SK-N-SH (cell line): Measurements from ENCODE around the gene DNAH10. TPM values are rescaled to one million over a fixed set of nuclear protein-coding genes. Genes with fewer than 3 reads are reported as not detected.

Experiments
- CTCF ChIA-PET: fragments of 300-600, 350-600 bp; formaldehyde crosslinking; extraction: SDS; loops from one replicate; lab custom pipeline; 2021; lab: Yijun Ruan, JAX
- POLR2A ChIA-PET: fragments of 350-600 bp; sonication (Branson Sonifier 250); formaldehyde crosslinking; extraction: SDS; loops from one replicate; lab custom pipeline; 2020; ENCODE audit warnings: antibody characterized with exemption, inconsistent platforms; lab: Yijun Ruan, JAX
- DNase-seq: peaks from one replicate; pipeline ENCODE4 v3.0.0; 2012
- H2AFZ ChIP-seq: fragments of 200-600 bp; sonication (generic); 2 replicates; pipeline ENCODE4 v1.8.1; 2016; ENCODE audit warnings: antibody characterized with exemption, mild to moderate bottlenecking, low read depth
- H3F3A ChIP-seq: fragments of 200-600 bp; sonication (generic); replicated peaks from 2 replicates; pipeline ENCODE3; 2016; ENCODE audit warnings: antibody characterized with exemption, mild to moderate bottlenecking; ENCODE audit not compliant: insufficient read depth
- H3K27ac ChIP-seq, 2 experiments: fragments of 200-500 bp in 1 of 2; fragments of 200-600 bp in 1 of 2; sonication (Bioruptor generic) in 1 of 2; sonication (generic), shearing (Covaris generic) in 1 of 2; 2 replicates each; pipeline versions ENCODE4 v1.5.1 to v1.6.1; 2014 to 2016; ENCODE audit warnings: low read depth in 2 of 2, inconsistent platforms in 1 of 2, low read length in 1 of 2, mild to moderate bottlenecking in 1 of 2, mixed read lengths in 1 of 2
- H3K27me3 ChIP-seq: fragments of 200-600 bp; sonication (generic), shearing (Covaris generic); 2 replicates; pipeline ENCODE4 v1.6.1; 2016; ENCODE audit warnings: mixed run types; ENCODE audit not compliant: insufficient read depth
- H3K36me3 ChIP-seq, 2 experiments: fragments of 200-500 bp in 1 of 2; fragments of 200-600 bp in 1 of 2; sonication (Bioruptor generic) in 1 of 2; sonication (generic) in 1 of 2; replicated peaks in 1 of 2; 2 replicates each; pipeline versions ENCODE3 to v1.5.1; 2014 to 2016; ENCODE audit warnings: low read length in 1 of 2, mild to moderate bottlenecking in 1 of 2; ENCODE audit not compliant: insufficient read depth in 2 of 2, control insufficient read depth in 1 of 2
- H3K4me1 ChIP-seq, 2 experiments: fragments of 200-500 bp in 1 of 2; fragments of 200-600 bp in 1 of 2; sonication (Bioruptor generic) in 1 of 2; sonication (generic), shearing (Covaris generic) in 1 of 2; 2 replicates each; pipeline versions ENCODE4 v1.5.1 to v1.6.1; 2014 to 2016; ENCODE audit warnings: low read depth in 1 of 2, low read length in 1 of 2, mixed run types in 1 of 2; ENCODE audit not compliant: insufficient read depth in 2 of 2, control insufficient read depth in 1 of 2
- H3K4me2 ChIP-seq: fragments of 200-600 bp; sonication (generic), shearing (Covaris generic); 2 replicates; pipeline ENCODE4 v1.6.1; 2017; ENCODE audit warnings: mixed run types
- H3K4me3 ChIP-seq, 2 experiments: fragments of 200-500 bp in 1 of 2; fragments of 200-600 bp in 1 of 2; sonication (Bioruptor generic) in 1 of 2; sonication (generic), shearing (Covaris generic) in 1 of 2; 2 replicates each; pipeline versions ENCODE4 v1.5.1 to v1.8.1; 2014 to 2016; ENCODE audit warnings: low read depth in 2 of 2, inconsistent platforms in 1 of 2, low read length in 1 of 2, mild to moderate bottlenecking in 1 of 2, mixed read lengths in 1 of 2, moderate library complexity in 1 of 2
- H3K79me2 ChIP-seq: fragments of 200-600 bp; sonication (generic); 2 replicates; pipeline ENCODE4 v1.8.1; 2017; ENCODE audit warnings: mild to moderate bottlenecking; ENCODE audit not compliant: insufficient read depth
- H3K9ac ChIP-seq: fragments of 200-600 bp; sonication (generic); 2 replicates; pipeline ENCODE4 v1.6.1; 2017; ENCODE audit warnings: mixed run types
- H3K9me2 ChIP-seq: fragments of 200-600 bp; sonication (generic); 2 replicates; pipeline ENCODE4 v1.6.1; 2017; ENCODE audit warnings: mixed run types
- H3K9me3 ChIP-seq: fragments of 200-600 bp; sonication (generic); 2 replicates; pipeline ENCODE4 v1.6.1; 2017; ENCODE audit warnings: mixed run types, mild to moderate bottlenecking, moderate library complexity
- H4K20me1 ChIP-seq: fragments of 200-600 bp; sonication (generic); 2 replicates; pipeline ENCODE4 v1.6.1; 2017; ENCODE audit warnings: mild to moderate bottlenecking, mixed run types; ENCODE audit not compliant: insufficient read depth
- EZH2phosphoT487 ChIP-seq: fragments of 200-600 bp; sonication (generic); IDR thresholded peaks from 2 replicates; pipeline ENCODE4 v1.6.1; 2017; ENCODE audit warnings: low read depth, mixed run types, mild to moderate bottlenecking, antibody characterized with exemption, moderate library complexity, borderline replicate concordance
- FOSL2 ChIP-seq: IDR thresholded peaks from 2 replicates; pipeline ENCODE4 v1.4.0; 2012; ENCODE audit warnings: low read depth, mild to moderate bottlenecking, moderate library complexity, borderline replicate concordance
- FOXJ3 ChIP-seq: sonication (generic); formaldehyde crosslinking; IDR thresholded peaks from 2 replicates; pipeline ENCODE4 v1.5.1; 2020; ENCODE audit warnings: mild to moderate bottlenecking, missing genetic modification reagents
- GABPA ChIP-seq: IDR thresholded peaks from 2 replicates; pipeline ENCODE4 v1.4.0; 2012; ENCODE audit warnings: low read depth, mild to moderate bottlenecking
- GATA2 ChIP-seq: sonication (generic); formaldehyde crosslinking; IDR thresholded peaks from 2 replicates; pipeline ENCODE4 v1.5.0; 2020; ENCODE audit warnings: mild to moderate bottlenecking, missing genetic modification reagents
- IRF3 ChIP-seq: fragments of 150-350 bp; IDR thresholded peaks from 2 replicates; pipeline ENCODE4 v1.6.1; 2016; ENCODE audit warnings: mild to moderate bottlenecking, low read depth, low read length
- JUND ChIP-seq: IDR thresholded peaks from 2 replicates; pipeline ENCODE4 v1.4.0; 2012
- MEF2A ChIP-seq: IDR thresholded peaks from 2 replicates; pipeline ENCODE4 v1.4.0; 2012; ENCODE audit warnings: low read depth, borderline replicate concordance
- MXI1 ChIP-seq: IDR thresholded peaks from 2 replicates; pipeline ENCODE4 v1.6.1; 2012; ENCODE audit warnings: mild to moderate bottlenecking, low read depth, low read length, improper control_type of control experiment
- NFIC ChIP-seq: IDR thresholded peaks from 2 replicates; pipeline ENCODE4 v1.4.0; 2012; ENCODE audit warnings: borderline replicate concordance
- PBX3 ChIP-seq: IDR thresholded peaks from 2 replicates; pipeline ENCODE4; 2012
- RAD21 ChIP-seq: IDR thresholded peaks from 2 replicates; pipeline ENCODE4 v1.6.1; 2012; ENCODE audit warnings: mild to moderate bottlenecking, low read length
- RCOR1 ChIP-seq: fragments of 150-350 bp; IDR thresholded peaks from 2 replicates; pipeline ENCODE4 v1.6.1; 2017; ENCODE audit warnings: antibody characterized with exemption, low read length
- RFX5 ChIP-seq: IDR thresholded peaks from 2 replicates; pipeline ENCODE4 v1.6.1; 2012; ENCODE audit warnings: mild to moderate bottlenecking, improper control_type of control experiment, low read length
- RXRA ChIP-seq: IDR thresholded peaks from 2 replicates; pipeline ENCODE4 v1.4.0; 2012; ENCODE audit warnings: low read depth, mild to moderate bottlenecking, borderline replicate concordance
- SIN3A ChIP-seq: IDR thresholded peaks from 2 replicates; pipeline ENCODE4 v1.6.1; 2012; ENCODE audit warnings: low read depth, mild to moderate bottlenecking, low read length, moderate library complexity, borderline replicate concordance
- SMC3 ChIP-seq: IDR thresholded peaks from 2 replicates; pipeline ENCODE4 v1.6.1; 2012; ENCODE audit warnings: low read depth, low read length, improper control_type of control experiment
- TAF1 ChIP-seq: IDR thresholded peaks from 2 replicates; pipeline ENCODE4 v1.6.1; 2012; ENCODE audit warnings: low read depth, mild to moderate bottlenecking, low read length, moderate library complexity, borderline replicate concordance
- USF2 ChIP-seq: fragments of 150-350 bp; IDR thresholded peaks from 2 replicates; pipeline ENCODE4 v1.6.1; 2017; ENCODE audit warnings: antibody characterized with exemption, low read length, low read depth, borderline replicate concordance
- ZBTB33 ChIP-seq: IDR thresholded peaks from 2 replicates; pipeline ENCODE4 v1.4.0; 2012; ENCODE audit warnings: low read depth, borderline replicate concordance
- WGBS: methylation state at CpG from one replicate; pipeline ENCODE4 v1.1.6; 2017; ENCODE audit warnings: low lambda C conversion rate; 5-methylcytosine and 5-hydroxymethylcytosine counted together
- polyA plus RNA-seq, 3 experiments: library from polyadenylated mRNA; depleted of rRNA; stranded (reverse); fragments of >200 nt; gene quantifications; 2 replicates each; pipeline ENCODE4 v1.2.3, GENCODE V29; 2012

DNAH10 gene
- polyA plus RNA-seq, 1 of the 3 experiments (the other 2 are of a cell fraction) = 0.13 TPM

GRCh38 chr12:123906711-123907420, 144.8 kb downstream of the DNAH10 start:
- H3K27ac ChIP-seq = no peak overlapping the region
- H3K9ac ChIP-seq = no peak overlapping the region
- no peaks in the 10 kb centered on the region for H3K27me3 ChIP-seq
- no peak overlapping the region for H2AFZ ChIP-seq
- 89% methylated on average over 7 of the region's 7 CpGs for WGBS
- ChIA-PET CTCF (interaction anchor here (1.2 to 3.2 kb wide), 2 partner anchors 13 to 76 kb away, joined by 3 to 21 read pairs; no protein-coding TSS in a partner anchor), POLR2A (no interaction called here)
- H3K4me3 ChIP-seq = no peak overlapping the region
- no peaks in the 10 kb centered on the region for H3K36me3 ChIP-seq
- H3K9me2 ChIP-seq = no peaks in the 10 kb centered on the region
- DNase-seq = no peak
- no peak for TF ChIP-seq FOSL2
- TF ChIP-seq SIN3A = no peak
- no peak for TF ChIP-seq ZBTB33
- TF ChIP-seq RAD21 = no peak
- no peak for TF ChIP-seq JUND
- TF ChIP-seq GATA2 (CRISPR knock-in tag) = no peak
- TF ChIP-seq MXI1 = no peak
- H3F3A ChIP-seq = peaks cover 4% of the 10 kb centered on the region
- H3K79me2 ChIP-seq = no peaks in the 10 kb centered on the region
- no peaks in the 10 kb centered on the region for H4K20me1 ChIP-seq
- no peak overlapping the region for H3K4me2 ChIP-seq
- H3K9me3 ChIP-seq = no peaks in the 10 kb centered on the region
- H3K4me1 ChIP-seq = peaks cover 0 to 6% of the 10 kb centered on the region in 2 experiments; a peak in 1 of 4 replicates

GRCh38 chr12:123907726-123908476, 145.8 kb downstream of the DNAH10 start:
- no peak for TF ChIP-seq PBX3
- TF ChIP-seq SMC3 = no peak
- TF ChIP-seq NFIC = no peak
- TF ChIP-seq EZH2phosphoT487 = no peak
- TF ChIP-seq IRF3 = no peak
- no peak for TF ChIP-seq GABPA
- no peak for TF ChIP-seq RCOR1
- no peak for TF ChIP-seq TAF1
- no peak for TF ChIP-seq USF2
- no peak for TF ChIP-seq RXRA
- no peak for TF ChIP-seq RAD21
- no peak for TF ChIP-seq RFX5
- TF ChIP-seq JUND = no peak
- TF ChIP-seq FOXJ3 (CRISPR knock-in tag) = no peak
- no peak for TF ChIP-seq MEF2A
- Histone ChIP-seq H3K36me3 (no peaks in the 10 kb centered on the region), H3K27me3 (no peaks in the 10 kb centered on the region), H3F3A (peaks cover 9% of the 10 kb centered on the region), H3K9ac (no peak overlapping the region), H3K27ac (no peak overlapping the region), H3K9me3 (no peaks in the 10 kb centered on the region), H3K9me2 (no peaks in the 10 kb centered on the region), H2AFZ (no peak overlapping the region), H4K20me1 (no peaks in the 10 kb centered on the region), H3K4me2 (no peak overlapping the region), H3K79me2 (no peaks in the 10 kb centered on the region), H3K4me1 (peaks cover 0 to 6% of the 10 kb centered on the region in 2 experiments; a peak in 1 of 4 replicates), H3K4me3 (no peak overlapping the region)
- ChIA-PET CTCF (no interaction called here), POLR2A (no interaction called here)
- 90% methylated on average over 12 of the region's 12 CpGs for WGBS
- no peak for DNase-seq
